ENCODE data around the gene GADD45GIP1.

The GADD45GIP1 gene

DNA sequence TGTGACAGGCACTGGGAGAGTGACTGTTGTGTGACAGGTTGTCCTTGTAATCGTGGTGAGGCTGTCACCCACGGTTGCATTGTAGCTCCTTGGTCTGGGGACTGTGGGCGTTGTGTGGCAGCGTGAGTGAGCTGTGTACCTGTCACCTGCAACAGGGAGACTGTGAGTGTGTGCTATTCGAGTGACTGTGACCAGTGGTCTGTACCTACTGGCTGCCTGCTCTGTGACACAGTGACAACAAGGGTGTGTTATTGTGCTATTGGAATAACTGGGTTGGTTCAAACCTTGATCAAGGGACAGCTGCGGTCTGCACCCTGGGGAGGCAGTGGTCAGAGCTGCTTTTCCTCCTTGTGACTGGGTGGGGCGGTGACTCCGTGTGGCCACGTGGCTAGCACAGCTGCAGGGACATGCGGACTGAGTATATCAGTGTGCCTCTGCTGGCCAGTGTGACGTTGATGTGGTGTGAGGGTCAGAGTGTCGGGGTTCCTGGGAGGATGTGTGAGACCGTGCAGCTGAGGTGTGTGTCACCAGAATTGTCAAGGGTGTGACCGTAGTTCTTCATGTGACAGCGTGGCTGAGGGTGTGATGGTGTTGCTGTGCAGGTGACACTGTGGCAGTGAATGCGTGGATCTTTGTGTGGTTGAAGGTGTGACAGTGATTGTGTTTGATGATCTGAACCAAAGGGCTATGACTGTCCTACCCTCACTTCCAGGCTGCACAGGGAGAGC lies 28.2 kb upstream of the GADD45GIP1 start:
- no peaks in the 10 kb centered on the region for H4K20me1 ChIP-seq (ENCODE audit: insufficient read depth, low read length)
- H2AFZ ChIP-seq (ENCODE audit: low read length): no peak overlapping the region
- no peaks in the 10 kb centered on the region for H3K27me3 ChIP-seq (ENCODE audit: insufficient read depth, low read length)
- no peak overlapping the region for H3K27ac ChIP-seq (ENCODE audit: low read depth, low read length, poor library complexity, severe bottlenecking)
- no peaks in the 10 kb centered on the region for H3F3A ChIP-seq (ENCODE audit: insufficient read depth, low read length)
- H3K4me3 ChIP-seq (ENCODE audit: low read depth, low read length, poor library complexity, severe bottlenecking): no peak overlapping the region
- no peak overlapping the region for H3K4me2 ChIP-seq (ENCODE audit: low read length)
- peaks cover 5% of the 10 kb centered on the region for H3K4me1 ChIP-seq (ENCODE audit: insufficient read depth, low read length, severe bottlenecking)
- H3K9me2 ChIP-seq (ENCODE audit: low read depth, low read length): no peaks in the 10 kb centered on the region
- no peaks in the 10 kb centered on the region for H3K9me3 ChIP-seq (ENCODE audit: low read length)
- no peaks in the 10 kb centered on the region for H3K36me3 ChIP-seq (ENCODE audit: insufficient read depth, low read length)
- H3K9ac ChIP-seq (ENCODE audit: low read length): no peak overlapping the region
- TF ChIP-seq, protein P1, sequence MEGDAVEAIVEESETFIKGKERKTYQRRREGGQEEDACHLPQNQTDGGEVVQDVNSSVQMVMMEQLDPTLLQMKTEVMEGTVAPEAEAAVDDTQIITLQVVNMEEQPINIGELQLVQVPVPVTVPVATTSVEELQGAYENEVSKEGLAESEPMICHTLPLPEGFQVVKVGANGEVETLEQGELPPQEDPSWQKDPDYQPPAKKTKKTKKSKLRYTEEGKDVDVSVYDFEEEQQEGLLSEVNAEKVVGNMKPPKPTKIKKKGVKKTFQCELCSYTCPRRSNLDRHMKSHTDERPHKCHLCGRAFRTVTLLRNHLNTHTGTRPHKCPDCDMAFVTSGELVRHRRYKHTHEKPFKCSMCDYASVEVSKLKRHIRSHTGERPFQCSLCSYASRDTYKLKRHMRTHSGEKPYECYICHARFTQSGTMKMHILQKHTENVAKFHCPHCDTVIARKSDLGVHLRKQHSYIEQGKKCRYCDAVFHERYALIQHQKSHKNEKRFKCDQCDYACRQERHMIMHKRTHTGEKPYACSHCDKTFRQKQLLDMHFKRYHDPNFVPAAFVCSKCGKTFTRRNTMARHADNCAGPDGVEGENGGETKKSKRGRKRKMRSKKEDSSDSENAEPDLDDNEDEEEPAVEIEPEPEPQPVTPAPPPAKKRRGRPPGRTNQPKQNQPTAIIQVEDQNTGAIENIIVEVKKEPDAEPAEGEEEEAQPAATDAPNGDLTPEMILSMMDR (IDR thresholded peaks at IDR 0.05; ENCODE audit: low read length): no peak
- no peak for TF ChIP-seq EZH2 (IDR thresholded peaks at IDR 0.05; ENCODE audit: borderline replicate concordance, low read length)
- H3K79me2 ChIP-seq (ENCODE audit: insufficient read depth, low read length): no peaks in the 10 kb centered on the region

DNA sequence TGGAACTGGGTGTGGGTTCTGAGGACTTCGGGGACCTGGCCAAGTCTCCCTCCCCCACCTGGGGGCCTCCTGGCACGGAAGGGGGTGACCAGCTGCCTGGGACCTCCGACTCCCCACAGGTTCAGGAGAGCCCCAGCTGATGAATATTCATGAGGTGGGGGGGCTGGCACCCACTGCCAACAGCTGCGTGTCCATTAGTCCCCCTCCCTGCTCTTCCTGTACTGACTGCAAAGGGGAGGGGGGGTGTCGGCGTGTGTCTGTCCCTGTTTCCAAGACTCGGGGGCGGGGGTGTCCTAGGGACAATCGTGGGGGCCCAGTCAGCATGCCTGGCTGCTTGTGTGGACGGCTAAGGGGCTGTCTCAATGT lies 27.6 kb upstream of the GADD45GIP1 start:
- Histone ChIP-seq H3K9me3 (ENCODE audit: low read length) (no peaks in the 10 kb centered on the region), H3K9ac (ENCODE audit: low read length) (no peak overlapping the region), H3K27me3 (ENCODE audit: insufficient read depth, low read length) (no peaks in the 10 kb centered on the region), H3K4me1 (ENCODE audit: insufficient read depth, low read length, severe bottlenecking) (peaks cover 5% of the 10 kb centered on the region), H2AFZ (ENCODE audit: low read length) (no peak overlapping the region), H3K4me2 (ENCODE audit: low read length) (no peak overlapping the region), H3K36me3 (ENCODE audit: insufficient read depth, low read length) (no peaks in the 10 kb centered on the region), H3K9me2 (ENCODE audit: low read depth, low read length) (no peaks in the 10 kb centered on the region), H4K20me1 (ENCODE audit: insufficient read depth, low read length) (no peaks in the 10 kb centered on the region), H3K79me2 (ENCODE audit: insufficient read depth, low read length) (no peaks in the 10 kb centered on the region), H3K4me3 (ENCODE audit: low read depth, low read length, poor library complexity, severe bottlenecking) (no peak overlapping the region), H3F3A (ENCODE audit: insufficient read depth, low read length) (no peaks in the 10 kb centered on the region), H3K27ac (ENCODE audit: low read depth, low read length, poor library complexity, severe bottlenecking) (no peak overlapping the region)
- TF ChIP-seq EZH2 (IDR thresholded peaks at IDR 0.05; ENCODE audit: borderline replicate concordance, low read length): no peak
- TF ChIP-seq, protein P1 (IDR thresholded peaks at IDR 0.05; ENCODE audit: low read length): no peak

DNA sequence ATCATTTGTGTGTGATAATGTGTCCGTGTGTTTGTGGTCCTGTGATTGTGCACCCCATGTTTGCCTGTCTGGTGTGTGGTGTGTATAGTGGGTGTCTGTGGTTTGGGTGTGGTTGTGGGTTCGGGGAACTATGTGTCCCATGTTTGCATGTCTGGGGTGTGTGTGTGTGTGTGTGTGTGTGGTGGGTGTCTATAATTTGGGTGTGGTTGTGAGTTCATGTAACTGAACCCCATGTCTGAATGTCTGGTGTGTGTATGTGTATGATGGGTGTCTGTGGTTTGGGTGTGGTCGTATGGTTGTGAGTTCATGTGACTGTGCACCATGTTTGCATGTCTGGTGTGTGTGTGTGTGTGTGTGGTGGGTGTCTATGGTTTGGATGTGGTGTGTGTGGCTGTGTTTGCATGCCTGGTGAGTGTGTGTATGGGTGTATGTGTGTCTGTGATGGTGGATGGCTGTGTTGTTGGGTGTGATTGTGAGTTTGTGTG lies 27.2 kb upstream of the GADD45GIP1 start:
- Histone ChIP-seq H3K4me1 (ENCODE audit: insufficient read depth, low read length, severe bottlenecking) (peaks cover 5% of the 10 kb centered on the region), H3K9ac (ENCODE audit: low read length) (no peak overlapping the region), H2AFZ (ENCODE audit: low read length) (no peak overlapping the region), H3K79me2 (ENCODE audit: insufficient read depth, low read length) (no peaks in the 10 kb centered on the region), H4K20me1 (ENCODE audit: insufficient read depth, low read length) (no peaks in the 10 kb centered on the region), H3F3A (ENCODE audit: insufficient read depth, low read length) (no peaks in the 10 kb centered on the region), H3K4me3 (ENCODE audit: low read depth, low read length, poor library complexity, severe bottlenecking) (no peak overlapping the region), H3K27ac (ENCODE audit: low read depth, low read length, poor library complexity, severe bottlenecking) (no peak overlapping the region), H3K36me3 (ENCODE audit: insufficient read depth, low read length) (no peaks in the 10 kb centered on the region), H3K27me3 (ENCODE audit: insufficient read depth, low read length) (no peaks in the 10 kb centered on the region), H3K4me2 (ENCODE audit: low read length) (no peak overlapping the region), H3K9me2 (ENCODE audit: low read depth, low read length) (no peaks in the 10 kb centered on the region), H3K9me3 (ENCODE audit: low read length) (no peaks in the 10 kb centered on the region)
- TF ChIP-seq EZH2 (IDR thresholded peaks at IDR 0.05; ENCODE audit: borderline replicate concordance, low read length): no peak
- TF ChIP-seq, protein P1 (IDR thresholded peaks at IDR 0.05; ENCODE audit: low read length): no peak
